ENCODE measurements around the gene MPP4. TPM values are rescaled to one million over a fixed set of nuclear protein-coding genes. Genes with fewer than 3 reads are reported as not detected.

The MPP4 gene
- polyA plus RNA-seq, 1 experiment: 3.8 TPM

- TF ChIP-seq CTCF (IDR thresholded peaks at IDR 0.05; ENCODE audit: insufficient read depth, low read depth, low read length): no peak
- no peak for DNase-seq (ENCODE audit: low read depth)
- CTCF ChIA-PET: interaction anchor here (1.5 to 1.8 kb wide), 2 partner anchors 8 to 20 kb away, joined by 5 to 7 read pairs; no protein-coding TSS in a partner anchor
- no peaks in the 10 kb centered on the region for H3K27me3 ChIP-seq (ENCODE audit: control insufficient read depth, insufficient read depth, low read length)
- H3K36me3 ChIP-seq (ENCODE audit: control insufficient read depth, insufficient read depth, low read length): no peaks in the 10 kb centered on the region
- POLR2A ChIA-PET: no interaction called here
- H3K4me3 ChIP-seq (ENCODE audit: low read depth, low read length): no peak overlapping the region
Observed at GRCh38 chr2:201668402-201668910, 30.0 kb downstream of the MPP4 start.

- Histone ChIP-seq H3K27me3 (ENCODE audit: control insufficient read depth, insufficient read depth, low read length) (no peaks in the 10 kb centered on the region), H3K36me3 (ENCODE audit: control insufficient read depth, insufficient read depth, low read length) (no peaks in the 10 kb centered on the region), H3K4me3 (ENCODE audit: low read depth, low read length) (no peak overlapping the region)
- ChIA-PET POLR2A (no interaction called here), CTCF (interaction anchor here (0.6 to 1.5 kb wide), 7 partner anchors 10 to 146 kb away, joined by 3 to 9 read pairs (median 3); no protein-coding TSS in a partner anchor)
- no peak for TF ChIP-seq CTCF (IDR thresholded peaks at IDR 0.05; ENCODE audit: insufficient read depth, low read depth, low read length)
- DNase-seq (ENCODE audit: low read depth): no peak
Observed at GRCh38 chr2:201664334-201664733, 34.1 kb downstream of the MPP4 start.

- CTCF ChIA-PET: interaction anchor here (0.6 to 1.1 kb wide), 2 partner anchors 19 to 525 kb away, joined by 4 read pairs; no protein-coding TSS in a partner anchor
- H3K4me3 ChIP-seq (ENCODE audit: low read depth, low read length): no peak overlapping the region
- TF ChIP-seq CTCF (IDR thresholded peaks at IDR 0.05; ENCODE audit: insufficient read depth, low read depth, low read length): no peak
Observed at GRCh38 chr2:201661366-201661765, 37.1 kb downstream of the MPP4 start.

GRCh38 chr2:201660293-201660895 lies 38.0 kb downstream of the MPP4 start:
- ChIA-PET CTCF (interaction anchor here (0.6 kb wide), 1 partner anchor 428 kb away, joined by 3 read pairs; no protein-coding TSS in a partner anchor), POLR2A (no interaction called here)
- Histone ChIP-seq H3K36me3 (ENCODE audit: control insufficient read depth, insufficient read depth, low read length) (no peaks in the 10 kb centered on the region), H3K27me3 (ENCODE audit: control insufficient read depth, insufficient read depth, low read length) (no peaks in the 10 kb centered on the region), H3K4me3 (ENCODE audit: low read depth, low read length) (no peak overlapping the region)
- no peak for DNase-seq (ENCODE audit: low read depth)
- TF ChIP-seq CTCF (IDR thresholded peaks at IDR 0.05; ENCODE audit: insufficient read depth, low read depth, low read length): no peak

More at GRCh38 chr2:201661366-201661765, 37.1 kb downstream of the MPP4 start:
- Histone ChIP-seq H3K27me3 (ENCODE audit: control insufficient read depth, insufficient read depth, low read length) (no peaks in the 10 kb centered on the region), H3K36me3 (ENCODE audit: control insufficient read depth, insufficient read depth, low read length) (no peaks in the 10 kb centered on the region)
- POLR2A ChIA-PET: no interaction called here
- DNase-seq (ENCODE audit: low read depth): no peak

- Histone ChIP-seq H3K27me3 (ENCODE audit: control insufficient read depth, insufficient read depth, low read length) (no peaks in the 10 kb centered on the region), H3K36me3 (ENCODE audit: control insufficient read depth, insufficient read depth, low read length) (no peaks in the 10 kb centered on the region), H3K4me3 (ENCODE audit: low read depth, low read length) (no peak overlapping the region)
- no peak for DNase-seq (ENCODE audit: low read depth)
- TF ChIP-seq CTCF (IDR thresholded peaks at IDR 0.05; ENCODE audit: insufficient read depth, low read depth, low read length): no peak
- POLR2A ChIA-PET: no interaction called here
- CTCF ChIA-PET: interaction anchor here (0.6 kb wide), 1 partner anchor 14 kb away, joined by 3 read pairs; no protein-coding TSS in a partner anchor
Observed at GRCh38 chr2:201656740-201657139, 41.7 kb downstream of the MPP4 start.
